Sigmoid colon (tissue), 7 donors: Measurements from ENCODE around the gene CCDC154. TPM values are rescaled to one million over a fixed set of nuclear protein-coding genes. Genes with fewer than 3 reads are reported as not detected.

Experiments
- DNase-seq: peaks from one replicate; pipeline ENCODE4 v3.0.0-alpha.2; 2019
- H3K27ac ChIP-seq, 4 donors: fragments of 200-600 bp; sonication (generic); one replicate each; pipeline ENCODE4 v1.5.1; 2016 to 2019; ENCODE audit warnings: mild to moderate bottlenecking in 1 of 4
- H3K27me3 ChIP-seq, 3 donors: fragments of 200-600 bp; sonication (generic); one replicate each; pipeline ENCODE4 v1.5.1; 2019; ENCODE audit warnings: mild to moderate bottlenecking in 1 of 3
- H3K36me3 ChIP-seq, 4 donors: fragments of 200-600 bp; sonication (generic); one replicate each; pipeline ENCODE4 v1.5.1; 2016 to 2019
- H3K4me1 ChIP-seq, 4 donors: fragments of 200-600 bp; sonication (generic); one replicate each; pipeline ENCODE4 v1.5.1; 2017 to 2019
- H3K4me3 ChIP-seq, 4 donors: fragments of 200-600 bp; sonication (generic); one replicate each; pipeline ENCODE4 v1.5.1; 2017 to 2019; ENCODE audit warnings: mild to moderate bottlenecking in 2 of 4, moderate library complexity in 1 of 4
- H3K9me3 ChIP-seq, 4 donors: fragments of 200-600 bp in 3 of 4; sonication (generic) in 3 of 4; one replicate each; pipeline versions ENCODE4 v1.5.1 to v1.6.1; 2013 to 2019
- CTCF ChIP-seq, 4 experiments: fragments of 450-650 bp in 3 of 4; fragments of 200-600 bp in 1 of 4; IDR thresholded peaks; one replicate each; pipeline ENCODE4 v1.5.1; 2016 to 2019; ENCODE audit warnings: antibody characterized with exemption in 4 of 4, mild to moderate bottlenecking in 3 of 4, moderate library complexity in 2 of 4
- EP300 ChIP-seq, 4 donors: sonication (generic); formaldehyde crosslinking; IDR thresholded peaks; one replicate each; pipeline ENCODE4 v1.6.1; 2017; ENCODE audit warnings: antibody characterized with exemption in 4 of 4
- POLR2A ChIP-seq, 2 donors: fragments of 450-650 bp; IDR thresholded peaks; one replicate each; pipeline ENCODE4 v1.6.1; 2016; ENCODE audit warnings: antibody characterized with exemption in 2 of 2, mild to moderate bottlenecking in 2 of 2, moderate library complexity in 2 of 2
- POLR2AphosphoS5 ChIP-seq, 4 donors: sonication (generic); formaldehyde crosslinking; IDR thresholded peaks; one replicate each; pipeline ENCODE4 v1.6.1; 2017; ENCODE audit warnings: antibody characterized with exemption in 4 of 4
- WGBS, 2 donors: extraction: QIAGEN DNeasy Blood & Tissue Kit; methylation state at CpG; one replicate each; pipeline ENCODE4 v1.1.7; 2013; 5-methylcytosine and 5-hydroxymethylcytosine counted together
- intact Hi-C: fragments of 100-400 bp; cut with DNase I; formaldehyde crosslinking; loops from one replicate; pipeline ENCODE4 v1.15.1; 2023
- polyA plus RNA-seq, 3 donors: library from polyadenylated mRNA; stranded (reverse); fragments of 200-250 nt; gene quantifications; one replicate each; pipeline ENCODE4 v1.2.3, GENCODE V29; 2013
- total RNA-seq, 4 donors: library from RNA; depleted of rRNA; stranded (reverse); fragments of >200 nt; gene quantifications; one replicate each; pipeline ENCODE4 v1.1.0, GENCODE V29; 2016
- donor health status: healthy with polysubstance abuse.
- donor health status: Bipolar disorder and iron deficiency.
- donor health status: healthy.

Gene CCDC154
- total and polyA plus RNA-seq, 7 donors, result 0.55 to 1.4 TPM; not detected in 5

GRCh38 chr16:1492082-1492922, 47.9 kb upstream of the CCDC154 start:
- peaks cover 0 to 30% (median 25%) of the 10 kb centered on the region in 4 donors for H3K4me1 ChIP-seq
- no peak for TF ChIP-seq CTCF (IDR thresholded peaks at IDR 0.05)
- TF ChIP-seq POLR2AphosphoS5 (IDR thresholded peaks at IDR 0.05), result no peak
- no peak for TF ChIP-seq POLR2A (IDR thresholded peaks at IDR 0.05)
- no peak for TF ChIP-seq EP300 (IDR thresholded peaks at IDR 0.05)
- no peaks in the 10 kb centered on the region for H3K27me3 ChIP-seq
- no peak for DNase-seq
- H3K27ac ChIP-seq, result peak overlapping the region; percentile 87 to 93 (median 88)
- H3K9me3 ChIP-seq, result no peaks in the 10 kb centered on the region
- peaks cover 8 to 28% (median 14%) of the 10 kb centered on the region in 4 donors for H3K36me3 ChIP-seq
- peak overlapping the region; percentile 72 to 84 (median 79) for H3K4me3 ChIP-seq
- intact Hi-C loops, result loop anchor here (5.0 kb wide), 1 partner anchor 120 kb away; the partner anchor contains the start of genes CRAMP1 and IFT140
- 81 to 86% methylated on average over 23 of the region's 23 CpGs for WGBS, 2 donors

GRCh38 chr16:1491327-1491726, 47.0 kb upstream of the CCDC154 start:
- TF ChIP-seq CTCF (IDR thresholded peaks at IDR 0.05) (no peak), POLR2A (IDR thresholded peaks at IDR 0.05) (no peak), POLR2AphosphoS5 (IDR thresholded peaks at IDR 0.05) (no peak), EP300 (IDR thresholded peaks at IDR 0.05) (no peak)
- 88 to 92% methylated on average over 12 of the region's 12 CpGs for WGBS, 2 donors

GRCh38 chr16:1489077-1489476, 44.7 kb upstream of the CCDC154 start:
- no peaks in the 10 kb centered on the region for H3K36me3 ChIP-seq
- 94 to 95% methylated on average over 12 of the region's 12 CpGs for WGBS, 2 donors
- TF ChIP-seq POLR2AphosphoS5 (IDR thresholded peaks at IDR 0.05), result no peak
- TF ChIP-seq POLR2A (IDR thresholded peaks at IDR 0.05), result no peak
- no peaks in the 10 kb centered on the region for H3K9me3 ChIP-seq
- H3K27me3 ChIP-seq, result no peaks in the 10 kb centered on the region
- H3K27ac ChIP-seq, result no peak overlapping the region
- H3K4me1 ChIP-seq, result peaks cover 0 to 16% (median 12%) of the 10 kb centered on the region in 4 donors
- no peak overlapping the region for H3K4me3 ChIP-seq
- DNase-seq, result no peak
- intact Hi-C loops, result no loop called here

More at GRCh38 chr16:1491327-1491726, 47.0 kb upstream of the CCDC154 start:
- H3K36me3 ChIP-seq, result peaks cover 6 to 18% (median 10%) of the 10 kb centered on the region in 4 donors
- intact Hi-C loops, result loop anchor here (5.0 kb wide), 1 partner anchor 121 kb away; the partner anchor contains the start of genes CRAMP1 and IFT140
- H3K27me3 ChIP-seq, result no peaks in the 10 kb centered on the region
- no peak overlapping the region for H3K27ac ChIP-seq
- H3K9me3 ChIP-seq, result no peaks in the 10 kb centered on the region
- DNase-seq, result no peak
- H3K4me1 ChIP-seq, result peaks cover 0 to 30% (median 25%) of the 10 kb centered on the region in 4 donors
- no peak overlapping the region for H3K4me3 ChIP-seq

- 77 to 88% methylated on average over 19 of the region's 19 CpGs for WGBS, 2 donors
- intact Hi-C loops, result no loop called here
Measured at GRCh38 chr16:1488619-1489018, 44.3 kb upstream of the CCDC154 start, which contains the start of gene PTX4. PTX4 (minus strand) TSS chr16:1488944; CDS start chr16:1488909, 35 bp downstream.

More at GRCh38 chr16:1488619-1489018, 44.3 kb upstream of the CCDC154 start, which contains the start of gene PTX4:
- no peak for DNase-seq
- Histone ChIP-seq H3K9me3 (no peaks in the 10 kb centered on the region), H3K4me1 (peaks cover 0 to 11% (median 8%) of the 10 kb centered on the region in 4 donors), H3K27me3 (no peaks in the 10 kb centered on the region), H3K4me3 (no peak within 1 kb of the TSS), H3K27ac (no peak within 1 kb of the TSS), H3K36me3 (no peaks in the 10 kb centered on the region)
- TF ChIP-seq POLR2A (IDR thresholded peaks at IDR 0.05) (no peak), POLR2AphosphoS5 (IDR thresholded peaks at IDR 0.05) (no peak), EP300 (IDR thresholded peaks at IDR 0.05) (no peak), CTCF (IDR thresholded peaks at IDR 0.05) (no peak)
